Osteoblast (primary cell): ENCODE results near the gene SLC1A2. TPM values are rescaled to one million over a fixed set of nuclear protein-coding genes. Genes with fewer than 3 reads are reported as not detected.

Experiments
- DNase-seq: peaks from one replicate; pipeline ENCODE4 v3.0.0; 2011; ENCODE audit warnings: low spot score, mixed read lengths; ENCODE audit not compliant: insufficient read length; ENCODE audit errors: missing footprints
- H2AFZ ChIP-seq: 2 replicates; pipeline ENCODE4 v1.6.0; 2011; ENCODE audit warnings: mild to moderate bottlenecking, low read length
- H3K27ac ChIP-seq: 2 replicates; pipeline ENCODE4 v1.5.1; 2011; ENCODE audit warnings: mild to moderate bottlenecking, low read depth, low read length, moderate library complexity
- H3K27me3 ChIP-seq: 2 replicates; pipeline ENCODE4 v1.6.0; 2012; ENCODE audit warnings: mild to moderate bottlenecking, control low read depth, inconsistent platforms, low read length, moderate library complexity; ENCODE audit not compliant: insufficient read depth
- H3K36me3 ChIP-seq: 2 replicates; pipeline ENCODE4 v1.5.1; 2011; ENCODE audit warnings: mild to moderate bottlenecking, low read length, control low read depth, moderate library complexity; ENCODE audit not compliant: insufficient read depth
- H3K4me1 ChIP-seq: 2 replicates; pipeline ENCODE4 v1.5.1; 2011; ENCODE audit warnings: mild to moderate bottlenecking, low read length, control low read depth, moderate library complexity; ENCODE audit not compliant: insufficient read depth
- H3K4me2 ChIP-seq: 2 replicates; pipeline ENCODE4 v1.6.0; 2011; ENCODE audit warnings: mild to moderate bottlenecking, low read length; ENCODE audit not compliant: insufficient read depth
- H3K4me3 ChIP-seq: fragments of 200-600 bp; sonication (generic); 3 replicates; pipeline ENCODE4 v1.5.1; 2012; ENCODE audit warnings: mild to moderate bottlenecking, low read length, inconsistent platforms; ENCODE audit not compliant: insufficient read depth
- H3K79me2 ChIP-seq: 2 replicates; pipeline ENCODE4 v1.6.0; 2012; ENCODE audit warnings: mild to moderate bottlenecking, low read length, control low read depth, inconsistent platforms; ENCODE audit not compliant: insufficient read depth
- H3K9me3 ChIP-seq: 2 replicates; pipeline ENCODE4 v1.5.1; 2011; ENCODE audit warnings: low read depth, low read length, control low read depth
- H4K20me1 ChIP-seq: 2 replicates; pipeline ENCODE4 v1.6.0; 2012; ENCODE audit warnings: mild to moderate bottlenecking, low read length, control low read depth; ENCODE audit not compliant: insufficient read depth
- CTCF ChIP-seq: IDR thresholded peaks from 2 replicates; pipeline ENCODE4 v1.5.1; 2011; ENCODE audit warnings: mild to moderate bottlenecking, low read depth, low read length, moderate library complexity; ENCODE audit errors: extremely low read depth
- total RNA-seq: library from RNA; depleted of rRNA; stranded (reverse); fragments of >200 nt; gene quantifications from 2 replicates; pipeline ENCODE4 v1.2.3, GENCODE V29; 2012

Gene SLC1A2
- total RNA-seq, 1 donor = 0.72 TPM

- Histone ChIP-seq H3K27me3 (peaks cover 54% of the 10 kb centered on the region), H3K27ac (no peak overlapping the region), H3K36me3 (no peaks in the 10 kb centered on the region), H3K79me2 (no peaks in the 10 kb centered on the region), H4K20me1 (peaks cover 2% of the 10 kb centered on the region), H2AFZ (no peak overlapping the region), H3K9me3 (no peaks in the 10 kb centered on the region), H3K4me3 (no peak overlapping the region), H3K4me2 (no peak overlapping the region), H3K4me1 (peaks cover 3% of the 10 kb centered on the region)
- no peak for DNase-seq
- no peak for TF ChIP-seq CTCF
Observed at GRCh38 chr11:35414311-35414710, 5.0 kb downstream of the SLC1A2 start.

GRCh38 chr11:35413598-35413997, 5.8 kb downstream of the SLC1A2 start:
- H3K36me3 ChIP-seq = no peaks in the 10 kb centered on the region
- H3K4me1 ChIP-seq = no peaks in the 10 kb centered on the region
- peaks cover 49% of the 10 kb centered on the region for H3K27me3 ChIP-seq
- no peak for TF ChIP-seq CTCF
- no peak overlapping the region for H3K4me2 ChIP-seq
- no peak overlapping the region for H2AFZ ChIP-seq
- H3K27ac ChIP-seq = no peak overlapping the region
- no peak for DNase-seq
- H4K20me1 ChIP-seq = peaks cover 2% of the 10 kb centered on the region
- no peak overlapping the region for H3K4me3 ChIP-seq
- no peaks in the 10 kb centered on the region for H3K79me2 ChIP-seq
- H3K9me3 ChIP-seq = no peaks in the 10 kb centered on the region

GRCh38 chr11:35412285-35412684, 7.1 kb downstream of the SLC1A2 start:
- Histone ChIP-seq H3K27me3 (peaks cover 38% of the 10 kb centered on the region), H3K4me2 (no peak overlapping the region), H3K36me3 (no peaks in the 10 kb centered on the region), H3K4me3 (no peak overlapping the region), H3K79me2 (no peaks in the 10 kb centered on the region), H2AFZ (no peak overlapping the region), H3K9me3 (no peaks in the 10 kb centered on the region), H4K20me1 (no peaks in the 10 kb centered on the region), H3K27ac (no peak overlapping the region), H3K4me1 (no peaks in the 10 kb centered on the region)
- peak; percentile 83 for DNase-seq
- TF ChIP-seq CTCF = peak; percentile 52

- Histone ChIP-seq H3K9me3 (no peaks in the 10 kb centered on the region), H3K4me3 (no peak overlapping the region), H2AFZ (no peak overlapping the region), H3K27me3 (peaks cover 5% of the 10 kb centered on the region), H3K79me2 (no peaks in the 10 kb centered on the region), H3K36me3 (no peaks in the 10 kb centered on the region), H4K20me1 (no peaks in the 10 kb centered on the region), H3K27ac (no peak overlapping the region), H3K4me2 (no peak overlapping the region), H3K4me1 (no peaks in the 10 kb centered on the region)
- no peak for DNase-seq
- no peak for TF ChIP-seq CTCF
Observed at GRCh38 chr11:35407041-35407440, 12.3 kb downstream of the SLC1A2 start.
